PFSK-1 (cell line): ENCODE data around the gene TULP3.

Experiments used
- FOXP2 ChIP-seq: optimal IDR thresholded peaks from 2 replicates; pipeline ENCODE3; 2011; ENCODE audit warnings: borderline replicate concordance, control low read depth, inconsistent platforms; ENCODE audit not compliant: insufficient read depth; ENCODE audit errors: extremely low read length, extremely low read depth
- POLR2AphosphoS5 ChIP-seq: IDR thresholded peaks from 2 replicates; pipeline ENCODE4 v1.6.1; 2012; ENCODE audit warnings: low read depth, mild to moderate bottlenecking, control low read depth, low read length, moderate library complexity
- REST ChIP-seq, 2 experiments: IDR thresholded peaks; 2 replicates each; pipeline versions ENCODE4 v1.6.1 to v1.8.0; 2011 to 2012; ENCODE audit warnings: low read depth in 2 of 2, low read length in 2 of 2, control low read depth in 1 of 2, inconsistent platforms in 1 of 2, mild to moderate bottlenecking in 1 of 2, moderate library complexity in 1 of 2; ENCODE audit not compliant: insufficient read depth in 1 of 2
- SIN3A ChIP-seq: IDR thresholded peaks from 2 replicates; pipeline ENCODE4 v1.6.1; 2012; ENCODE audit warnings: mild to moderate bottlenecking, low read length, moderate library complexity, borderline replicate concordance; ENCODE audit not compliant: insufficient read depth
- TAF1 ChIP-seq: IDR thresholded peaks from 2 replicates; pipeline ENCODE4 v1.6.1; 2012; ENCODE audit warnings: low read length, control low read depth, borderline replicate concordance; ENCODE audit not compliant: insufficient read depth

The TULP3 gene

DNA sequence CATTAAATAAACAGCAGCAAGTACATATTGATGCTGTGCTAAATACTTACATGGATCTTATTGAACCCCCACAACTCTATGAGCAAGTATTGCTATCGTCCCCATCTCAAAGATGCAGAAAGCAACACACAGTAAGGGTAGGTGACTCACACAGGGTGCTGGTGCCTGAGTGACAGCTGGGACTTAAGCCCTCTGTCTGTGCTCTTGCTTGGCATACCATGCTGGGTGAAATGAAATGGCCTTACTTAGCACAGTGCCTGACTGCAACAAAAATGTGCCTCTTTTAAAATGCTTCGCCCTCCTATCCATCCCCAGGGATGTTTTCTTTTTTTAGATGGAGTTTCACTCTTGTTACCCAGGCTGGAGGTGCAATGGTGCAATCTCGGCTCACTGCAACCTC lies 34.6 kb upstream of the TULP3 start:
- TF ChIP-seq REST (IDR thresholded peaks at IDR 0.05; ENCODE audit: insufficient read depth in 1 of 2, low read depth in 2 of 2, low read length in 2 of 2): no peak
- TF ChIP-seq POLR2AphosphoS5: no peak
- TF ChIP-seq FOXP2: no peak
- no peak for TF ChIP-seq SIN3A
- TF ChIP-seq TAF1: no peak

DNA sequence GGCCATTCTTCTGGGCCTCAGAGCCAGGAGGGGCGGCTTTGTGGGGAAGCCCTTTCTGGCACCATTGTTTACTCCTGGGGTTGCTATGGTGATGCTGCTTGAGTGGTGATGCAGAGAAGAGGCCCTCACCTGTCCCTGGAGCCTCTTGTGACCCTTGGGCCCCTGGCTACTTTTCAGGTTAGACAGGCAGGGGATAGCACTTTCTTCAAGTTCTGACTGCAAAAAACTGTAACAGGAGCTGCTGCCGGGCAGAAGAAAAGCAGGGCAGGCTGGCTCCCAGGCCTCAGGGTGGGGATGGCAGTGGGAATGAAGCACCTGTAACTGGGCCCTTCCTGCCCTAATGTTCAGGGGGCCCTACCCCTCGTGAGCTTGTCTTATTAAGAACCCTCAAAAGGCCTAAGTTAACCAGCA lies 33.7 kb upstream of the TULP3 start, which contains the start of gene TEX52:
Gene TEX52, minus strand, starts transcription at position 19 of the 411 bp plus-strand sequence. Its CDS starts 13 bp downstream, at position 6.
- TF ChIP-seq SIN3A: no peak
- TF ChIP-seq FOXP2: no peak
- TF ChIP-seq REST (IDR thresholded peaks at IDR 0.05; ENCODE audit: insufficient read depth in 1 of 2, low read depth in 2 of 2, low read length in 2 of 2): no peak
- TF ChIP-seq TAF1: no peak
- TF ChIP-seq POLR2AphosphoS5: no peak; the same call in 1 of the 2 replicates

GRCh38 chr12:2857576-2857975 lies 33.1 kb upstream of the TULP3 start:
- peak; percentile 16; the same call in 1 of the 2 replicates for TF ChIP-seq POLR2AphosphoS5
- TF ChIP-seq SIN3A: no peak

DNA sequence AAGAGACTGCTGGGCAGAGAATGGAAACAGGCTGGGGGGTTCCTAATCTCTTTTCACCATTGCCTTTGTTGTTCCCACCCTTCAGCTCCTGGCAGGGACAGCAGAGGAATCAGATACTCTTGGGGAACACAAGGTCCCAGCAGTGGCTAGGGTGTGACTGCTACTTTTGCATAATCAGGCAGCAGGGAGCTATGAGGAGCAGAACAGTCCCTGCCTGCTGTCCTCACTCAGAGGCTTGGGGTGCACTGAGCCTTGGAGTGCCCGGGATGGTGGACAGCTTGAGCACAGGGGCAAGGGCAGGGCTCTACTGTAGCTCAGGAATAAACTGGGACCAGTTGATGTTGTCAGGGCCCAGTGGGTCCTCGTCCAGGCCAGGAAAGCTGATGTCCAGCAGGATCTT lies 32.4 kb upstream of the TULP3 start:
- no peak for TF ChIP-seq FOXP2
- TF ChIP-seq SIN3A: no peak
- TF ChIP-seq REST (IDR thresholded peaks at IDR 0.05; ENCODE audit: insufficient read depth in 1 of 2, low read depth in 2 of 2, low read length in 2 of 2): no peak
- TF ChIP-seq TAF1: no peak
- TF ChIP-seq POLR2AphosphoS5: no peak

- no peak for TF ChIP-seq POLR2AphosphoS5
- no peak for TF ChIP-seq TAF1
Observed at GRCh38 chr12:2858944-2859421, 31.7 kb upstream of the TULP3 start.

GRCh38 chr12:2860170-2860569 lies 30.5 kb upstream of the TULP3 start:
- TF ChIP-seq REST (IDR thresholded peaks at IDR 0.05; ENCODE audit: insufficient read depth in 1 of 2, low read depth in 2 of 2, low read length in 2 of 2) (no peak), SIN3A (no peak), POLR2AphosphoS5 (no peak), TAF1 (no peak), FOXP2 (no peak)
